DND-41 (cell line): ENCODE results near the gene CHN1.

ENCODE experiments used
- ATAC-seq: fragments of 200-7000 bp; cut with Tn5 transposase; 3 replicates; pipeline ENCODE4 v1.9.1; 2021; ENCODE audit warnings: low read depth; ENCODE audit not compliant: insufficient read depth
- DNase-seq: peaks from one replicate; pipeline ENCODE4 v3.0.0-alpha.2; 2020
- H2AFZ ChIP-seq: 2 replicates; pipeline ENCODE4 v1.6.0; 2012; ENCODE audit warnings: low read depth, low read length
- H3K27ac ChIP-seq: 2 replicates; pipeline ENCODE4 v1.5.1; 2012; ENCODE audit warnings: low read length, inconsistent platforms
- H3K27me3 ChIP-seq: fragments of 200-600 bp; sonication (generic); 2 replicates; pipeline ENCODE4 v1.6.0; 2012; ENCODE audit warnings: low read length, mild to moderate bottlenecking, inconsistent platforms; ENCODE audit not compliant: insufficient read depth, poor library complexity
- H3K36me3 ChIP-seq: 2 replicates; pipeline ENCODE4 v1.5.1; 2012; ENCODE audit warnings: low read length, inconsistent platforms; ENCODE audit not compliant: insufficient read depth
- H3K4me1 ChIP-seq: 2 replicates; pipeline ENCODE4 v1.5.1; 2012; ENCODE audit warnings: mild to moderate bottlenecking, low read length; ENCODE audit not compliant: insufficient read depth
- H3K4me2 ChIP-seq: 2 replicates; pipeline ENCODE4 v1.6.0; 2012; ENCODE audit warnings: mild to moderate bottlenecking, moderate library complexity, low read length, inconsistent platforms; ENCODE audit not compliant: insufficient read depth
- H3K4me3 ChIP-seq, 2 experiments: fragments of 200-600 bp in 1 of 2; shearing (Covaris generic) in 1 of 2; 2 replicates each; pipeline ENCODE4 v1.5.1; 2012 to 2016; ENCODE audit warnings: inconsistent platforms in 2 of 2, low read length in 2 of 2, mild to moderate bottlenecking in 2 of 2, low read depth in 1 of 2, moderate library complexity in 1 of 2
- H3K79me2 ChIP-seq: 2 replicates; pipeline ENCODE4 v1.6.0; 2012; ENCODE audit warnings: low read length, inconsistent platforms; ENCODE audit not compliant: insufficient read depth
- H3K9ac ChIP-seq: 2 replicates; pipeline ENCODE4 v1.6.0; 2012; ENCODE audit warnings: low read depth, mild to moderate bottlenecking, inconsistent platforms, low read length, moderate library complexity
- H3K9me3 ChIP-seq: 2 replicates; pipeline ENCODE4 v1.5.1; 2012; ENCODE audit warnings: low read length, moderate library complexity, mild to moderate bottlenecking, inconsistent platforms; ENCODE audit not compliant: insufficient read depth, severe bottlenecking
- H4K20me1 ChIP-seq: 2 replicates; pipeline ENCODE4 v1.6.0; 2012; ENCODE audit warnings: low read length; ENCODE audit not compliant: insufficient read depth
- CTCF ChIP-seq: IDR thresholded peaks from 2 replicates; pipeline ENCODE4 v1.5.1; 2012; ENCODE audit warnings: borderline replicate concordance, low read length, moderate library complexity, mild to moderate bottlenecking; ENCODE audit not compliant: poor library complexity, severe bottlenecking; ENCODE audit errors: extremely low read depth
- EZH2 ChIP-seq: IDR thresholded peaks from 3 replicates; pipeline ENCODE4 v1.6.1; 2012; ENCODE audit warnings: borderline replicate concordance, low read depth, mild to moderate bottlenecking, moderate library complexity, low read length, inconsistent platforms; ENCODE audit not compliant: severe bottlenecking

CHN1 gene

GRCh38 chr2:174840436-174840835, 164.7 kb downstream of the CHN1 start:
- ATAC-seq, result no peak
- Histone ChIP-seq H3K9ac (no peak overlapping the region), H3K27ac (no peak overlapping the region), H3K36me3 (no peaks in the 10 kb centered on the region), H3K4me2 (no peak overlapping the region), H2AFZ (no peak overlapping the region), H3K27me3 (no peaks in the 10 kb centered on the region), H4K20me1 (no peaks in the 10 kb centered on the region), H3K4me3 (no peak overlapping the region), H3K9me3 (no peaks in the 10 kb centered on the region), H3K79me2 (no peaks in the 10 kb centered on the region), H3K4me1 (no peaks in the 10 kb centered on the region)
- no peak for TF ChIP-seq EZH2
- TF ChIP-seq CTCF, result no peak
- no peak for DNase-seq

GRCh38 chr2:174839662-174840061, 165.5 kb downstream of the CHN1 start:
- H3K27me3 ChIP-seq, result no peaks in the 10 kb centered on the region
- no peaks in the 10 kb centered on the region for H3K36me3 ChIP-seq
- H3K9ac ChIP-seq, result no peak overlapping the region
- ATAC-seq, result no peak
- no peak overlapping the region for H2AFZ ChIP-seq
- no peaks in the 10 kb centered on the region for H3K9me3 ChIP-seq
- H3K4me2 ChIP-seq, result no peak overlapping the region
- no peak overlapping the region for H3K4me3 ChIP-seq
- TF ChIP-seq CTCF (no peak), EZH2 (no peak)
- H3K4me1 ChIP-seq, result no peaks in the 10 kb centered on the region
- no peak for DNase-seq
- no peak overlapping the region for H3K27ac ChIP-seq
- no peaks in the 10 kb centered on the region for H4K20me1 ChIP-seq
- H3K79me2 ChIP-seq, result no peaks in the 10 kb centered on the region

- Histone ChIP-seq H3K9ac (no peak overlapping the region), H3K4me2 (no peak overlapping the region), H2AFZ (no peak overlapping the region), H3K9me3 (no peaks in the 10 kb centered on the region), H3K79me2 (no peaks in the 10 kb centered on the region), H3K36me3 (no peaks in the 10 kb centered on the region), H4K20me1 (no peaks in the 10 kb centered on the region), H3K27ac (no peak overlapping the region), H3K4me1 (no peaks in the 10 kb centered on the region), H3K27me3 (no peaks in the 10 kb centered on the region), H3K4me3 (no peak overlapping the region)
- ATAC-seq, result no peak
- no peak for TF ChIP-seq EZH2
- TF ChIP-seq CTCF, result no peak
- DNase-seq, result no peak
Measured at GRCh38 chr2:174836995-174837390, 168.2 kb downstream of the CHN1 start.

- H3K27ac ChIP-seq, result no peak overlapping the region
- ATAC-seq (no peak), DNase-seq (no peak)
- no peaks in the 10 kb centered on the region for H3K79me2 ChIP-seq
- no peak overlapping the region for H2AFZ ChIP-seq
- no peak overlapping the region for H3K4me2 ChIP-seq
- H3K4me3 ChIP-seq, result no peak overlapping the region
- no peak overlapping the region for H3K9ac ChIP-seq
- H3K4me1 ChIP-seq, result no peaks in the 10 kb centered on the region
- H3K9me3 ChIP-seq, result no peaks in the 10 kb centered on the region
- TF ChIP-seq EZH2, result no peak
- no peak for TF ChIP-seq CTCF
- H4K20me1 ChIP-seq, result no peaks in the 10 kb centered on the region
- no peaks in the 10 kb centered on the region for H3K27me3 ChIP-seq
- no peaks in the 10 kb centered on the region for H3K36me3 ChIP-seq
Measured at GRCh38 chr2:174836377-174836994, 168.7 kb downstream of the CHN1 start.
